Thoracic aorta (tissue), 2 donors: ENCODE data around the gene SPECC1. TPM values are rescaled to one million over a fixed set of nuclear protein-coding genes. Genes with fewer than 3 reads are reported as not detected.

Source experiments
- ATAC-seq: fragments of 150-250 bp; one replicate; pipeline ENCODE4 v1.8.0; 2017; ENCODE audit warnings: low read depth; ENCODE audit not compliant: insufficient number of reproducible peaks, low FRiP score
- DNase-seq: peaks from one replicate; pipeline ENCODE4 v3.0.0-alpha.2; 2020; ENCODE audit warnings: low spot score
- H3K27ac ChIP-seq, 2 donors: fragments of 200-600 bp; sonication (generic); 1 replicate in 1 of 2; 2 replicates in 1 of 2; pipeline ENCODE4 v1.5.1; 2016; ENCODE audit warnings: mild to moderate bottlenecking in 2 of 2, moderate library complexity in 2 of 2
- H3K27me3 ChIP-seq: fragments of 200-600 bp; sonication (generic); replicated peaks from 2 replicates; pipeline ENCODE4 v1.6.0; 2016; ENCODE audit warnings: mild to moderate bottlenecking; ENCODE audit not compliant: insufficient read depth
- H3K36me3 ChIP-seq: fragments of 200-600 bp; sonication (generic); one replicate; pipeline ENCODE4 v1.5.1; 2016
- H3K4me1 ChIP-seq, 2 donors: fragments of 200-600 bp; sonication (generic); 1 replicate in 1 of 2; 2 replicates in 1 of 2; pipeline versions ENCODE4 v1.5.1 to v1.6.0; 2016; ENCODE audit warnings: low read depth in 2 of 2, mild to moderate bottlenecking in 1 of 2; ENCODE audit not compliant: control insufficient read depth in 1 of 2
- H3K4me3 ChIP-seq: fragments of 200-600 bp; sonication (generic); 2 replicates; pipeline ENCODE4 v1.5.1; 2016; ENCODE audit warnings: mild to moderate bottlenecking
- H3K9me3 ChIP-seq: fragments of 200-600 bp; sonication (generic); 2 replicates; pipeline ENCODE4 v1.5.1; 2016
- CTCF ChIP-seq: fragments of 200-600 bp; sonication (generic); IDR thresholded peaks from one replicate; pipeline ENCODE4 v1.5.1; 2019; ENCODE audit warnings: antibody characterized with exemption
- total RNA-seq, 2 donors: library from RNA; depleted of rRNA; stranded (reverse); fragments of >200 nt; gene quantifications; one replicate each; pipeline versions ENCODE4 v1.1.0 to v1.2.3, GENCODE V29; 2016

The SPECC1 gene
- total RNA-seq, 2 donors from 2014 or later = 89.8 to 91.9 TPM

GRCh38 chr17:20279631-20280030 is 270.5 kb downstream of the SPECC1 start:
- no peaks in the 10 kb centered on the region for H3K27me3 ChIP-seq
- no peak overlapping the region for H3K27ac ChIP-seq
- H3K4me3 ChIP-seq = no peak overlapping the region
- no peaks in the 10 kb centered on the region for H3K36me3 ChIP-seq
- DNase-seq (no peak), ATAC-seq (no peak)
- H3K4me1 ChIP-seq = peaks cover 6 to 42% of the 10 kb centered on the region in 2 donors
- no peaks in the 10 kb centered on the region for H3K9me3 ChIP-seq
- TF ChIP-seq CTCF = no peak

- Histone ChIP-seq H3K4me3 (no peak overlapping the region), H3K4me1 (peaks cover 6 to 42% of the 10 kb centered on the region in 2 donors), H3K27ac (no peak overlapping the region), H3K36me3 (no peaks in the 10 kb centered on the region), H3K9me3 (no peaks in the 10 kb centered on the region), H3K27me3 (no peaks in the 10 kb centered on the region)
- ATAC-seq (no peak), DNase-seq (no peak)
- TF ChIP-seq CTCF = no peak
Observed at GRCh38 chr17:20280051-20280450, 270.9 kb downstream of the SPECC1 start.

GRCh38 chr17:20280851-20281250 is 271.7 kb downstream of the SPECC1 start:
- no peak for DNase-seq
- peaks cover 6 to 38% of the 10 kb centered on the region in 2 donors for H3K4me1 ChIP-seq
- ATAC-seq = no peak
- H3K9me3 ChIP-seq = no peaks in the 10 kb centered on the region
- no peak overlapping the region for H3K27ac ChIP-seq
- H3K27me3 ChIP-seq = no peaks in the 10 kb centered on the region
- H3K4me3 ChIP-seq = no peak overlapping the region
- no peaks in the 10 kb centered on the region for H3K36me3 ChIP-seq
- no peak for TF ChIP-seq CTCF

- Histone ChIP-seq H3K4me3 (no peak overlapping the region), H3K36me3 (no peaks in the 10 kb centered on the region), H3K27me3 (no peaks in the 10 kb centered on the region), H3K4me1 (peaks cover 6 to 28% of the 10 kb centered on the region in 2 donors), H3K9me3 (no peaks in the 10 kb centered on the region), H3K27ac (peak overlapping the region; percentile 6 to 49)
- DNase-seq (no peak), ATAC-seq (peak; percentile 10)
- TF ChIP-seq CTCF = no peak
Observed at GRCh38 chr17:20281860-20282259, 272.7 kb downstream of the SPECC1 start.

GRCh38 chr17:20282526-20283308 is 273.6 kb downstream of the SPECC1 start:
- H3K4me1 ChIP-seq = peaks cover 6 to 24% of the 10 kb centered on the region in 2 donors

More at GRCh38 chr17:20282526-20283308, 273.6 kb downstream of the SPECC1 start:
- H3K27me3 ChIP-seq = no peaks in the 10 kb centered on the region
- no peak for TF ChIP-seq CTCF
- H3K4me3 ChIP-seq = no peak overlapping the region
- H3K36me3 ChIP-seq = no peaks in the 10 kb centered on the region
- no peak for ATAC-seq
- DNase-seq = no peak
- no peaks in the 10 kb centered on the region for H3K9me3 ChIP-seq
- peak overlapping the region in 1 of 2 donors; percentile 49 for H3K27ac ChIP-seq
